Ascending aorta (tissue), 2 donors: ENCODE data around the gene ADGRV1. TPM values are rescaled to one million over a fixed set of nuclear protein-coding genes. Genes with fewer than 3 reads are reported as not detected.
A peak's percentile ranks its signal among the peaks of the same experiment; 100 is the strongest.

Source experiments
- DNase-seq, 2 donors: peaks; one replicate each; pipeline ENCODE4 v3.0.0-alpha.2; 2019; ENCODE audit warnings: low spot score in 2 of 2
- H3K27ac ChIP-seq, 2 donors: fragments of 200-600 bp; sonication (generic); one replicate each; pipeline ENCODE4 v1.5.1; 2016 to 2017; ENCODE audit warnings: mild to moderate bottlenecking in 1 of 2
- H3K27me3 ChIP-seq: fragments of 200-600 bp; sonication (generic); one replicate; pipeline ENCODE4 v1.5.1; 2017
- H3K36me3 ChIP-seq, 2 donors: fragments of 200-600 bp; sonication (generic); one replicate each; pipeline ENCODE4 v1.5.1; 2016
- H3K4me1 ChIP-seq, 2 donors: fragments of 200-600 bp; sonication (generic); one replicate each; pipeline ENCODE4 v1.5.1; 2016 to 2017; ENCODE audit warnings: mild to moderate bottlenecking in 1 of 2
- H3K4me3 ChIP-seq, 2 donors: fragments of 200-600 bp; sonication (generic); one replicate each; pipeline ENCODE4 v1.5.1; 2016 to 2017; ENCODE audit warnings: mild to moderate bottlenecking in 1 of 2
- H3K9me3 ChIP-seq, 2 donors: fragments of 200-600 bp; sonication (generic); one replicate each; pipeline ENCODE4 v1.5.1; 2016
- CTCF ChIP-seq, 3 experiments: fragments of 200-600 bp in 2 of 3; fragments of 450-650 bp in 1 of 3; sonication (generic) in 2 of 3; IDR thresholded peaks; one replicate each; pipeline ENCODE4 v1.5.1; 2016 to 2019; ENCODE audit warnings: antibody characterized with exemption in 3 of 3, mild to moderate bottlenecking in 1 of 3, moderate library complexity in 1 of 3
- intact Hi-C: fragments of 100-400 bp; cut with DNase I; formaldehyde crosslinking; loops from one replicate; pipeline ENCODE4 v1.15.1; 2023
- total RNA-seq: library from RNA; depleted of rRNA; stranded (reverse); fragments of >200 nt; gene quantifications from one replicate; pipeline ENCODE4 v1.1.0, GENCODE V29; 2016

ADGRV1 gene
- total RNA-seq, 1 donor from 2014 or later: 6.9 TPM

GRCh38 chr5:90876366-90876765, 317.8 kb downstream of the ADGRV1 start:
- DNase-seq: no peak
- intact Hi-C loops: no loop called here
- Histone ChIP-seq H3K9me3 (no peaks in the 10 kb centered on the region), H3K27ac (no peak overlapping the region), H3K27me3 (no peaks in the 10 kb centered on the region), H3K36me3 (no peaks in the 10 kb centered on the region), H3K4me3 (no peak overlapping the region), H3K4me1 (peaks cover 0 to 4% of the 10 kb centered on the region in 2 donors)
- TF ChIP-seq CTCF (IDR thresholded peaks at IDR 0.05): no peak

- no peaks in the 10 kb centered on the region for H3K36me3 ChIP-seq
- DNase-seq: no peak
- H3K4me3 ChIP-seq: no peak overlapping the region
- H3K27me3 ChIP-seq: no peaks in the 10 kb centered on the region
- TF ChIP-seq CTCF (IDR thresholded peaks at IDR 0.05): no peak
- no peaks in the 10 kb centered on the region for H3K9me3 ChIP-seq
- H3K27ac ChIP-seq: no peak overlapping the region
- H3K4me1 ChIP-seq: peaks cover 0 to 4% of the 10 kb centered on the region in 2 donors
- intact Hi-C loops: no loop called here
Observed at GRCh38 chr5:90877049-90877448, 318.5 kb downstream of the ADGRV1 start.

- no peak overlapping the region for H3K27ac ChIP-seq
- DNase-seq: no peak
- H3K4me1 ChIP-seq: no peaks in the 10 kb centered on the region
- H3K9me3 ChIP-seq: no peaks in the 10 kb centered on the region
- no peak for TF ChIP-seq CTCF (IDR thresholded peaks at IDR 0.05)
- no peaks in the 10 kb centered on the region for H3K27me3 ChIP-seq
- H3K36me3 ChIP-seq: no peaks in the 10 kb centered on the region
- intact Hi-C loops: no loop called here
- peak overlapping the region in 1 of 2 donors; percentile 3 for H3K4me3 ChIP-seq
Observed at GRCh38 chr5:90878081-90878480, 319.5 kb downstream of the ADGRV1 start.

- no peak for TF ChIP-seq CTCF (IDR thresholded peaks at IDR 0.05)
- intact Hi-C loops: no loop called here
- Histone ChIP-seq H3K9me3 (no peaks in the 10 kb centered on the region), H3K27ac (no peak overlapping the region), H3K27me3 (no peaks in the 10 kb centered on the region), H3K4me1 (no peaks in the 10 kb centered on the region), H3K36me3 (no peaks in the 10 kb centered on the region), H3K4me3 (peak overlapping the region in 1 of 2 donors; percentile 3)
- no peak for DNase-seq
Observed at GRCh38 chr5:90878549-90879196, 320.1 kb downstream of the ADGRV1 start.

- Histone ChIP-seq H3K9me3 (no peaks in the 10 kb centered on the region), H3K27me3 (no peaks in the 10 kb centered on the region), H3K4me3 (no peak overlapping the region), H3K27ac (no peak overlapping the region), H3K36me3 (no peaks in the 10 kb centered on the region), H3K4me1 (no peaks in the 10 kb centered on the region)
- no peak for DNase-seq
- intact Hi-C loops: no loop called here
- TF ChIP-seq CTCF (IDR thresholded peaks at IDR 0.05): no peak
Observed at GRCh38 chr5:90881626-90882150, 323.1 kb downstream of the ADGRV1 start.
